ENCODE data around the gene GADD45GIP1. TPM values are rescaled to one million over a fixed set of nuclear protein-coding genes. Genes with fewer than 3 reads are reported as not detected.

Gene GADD45GIP1
- total RNA-seq, 2 donors from 2014 or later, result 31.0 to 34.9 TPM

GRCh38 chr19:12969292-12969988 lies 12.4 kb upstream of the GADD45GIP1 start, which contains the start of gene DAND5:
DAND5 (plus strand) TSS chr19:12969576; CDS start chr19:12969661, 85 bp downstream.
- Mint-ChIP-seq H3K4me3 (no peak within 1 kb of the TSS), H3K27me3 (ENCODE audit: insufficient read depth) (peaks cover 6% of the 10 kb centered on the region), H3K36me3 (ENCODE audit: low read depth) (no peaks in the 10 kb centered on the region), H3K4me1 (peaks cover 4% of the 10 kb centered on the region), H3K27ac (no peak within 1 kb of the TSS), H3K9me3 (no peaks in the 10 kb centered on the region)
- H3K4me1 ChIP-seq (ENCODE audit: control insufficient read depth, insufficient read depth, low read length), result no peaks in the 10 kb centered on the region
- 78% methylated on average over 10 to 14 of the region's 14 CpGs for WGBS, 2 experiments (ENCODE audit: insufficient coverage in 1 of 2, insufficient read length in 1 of 2)
- no peak within 1 kb of the TSS for H3K4me3 ChIP-seq (ENCODE audit: low read length)
- no peak for TF ChIP-seq CTCF (conservative IDR thresholded peaks at IDR 0.05)
- no peaks in the 10 kb centered on the region for H3K36me3 ChIP-seq (ENCODE audit: control insufficient read depth, insufficient read depth, low read length)
- H3K9me3 ChIP-seq (ENCODE audit: control insufficient read depth, low read length), result no peaks in the 10 kb centered on the region
- H3K27me3 ChIP-seq (ENCODE audit: control insufficient read depth, insufficient read depth, low read length, poor library complexity, severe bottlenecking), result no peaks in the 10 kb centered on the region
- H3K27ac ChIP-seq (ENCODE audit: low read depth, low read length), result no peak within 1 kb of the TSS
- no peak for DNase-seq
- H3K9ac ChIP-seq (ENCODE audit: extremely low read depth, low read length, poor library complexity, severe bottlenecking), result no peak within 1 kb of the TSS

- no peak overlapping the region for H3K9ac ChIP-seq (ENCODE audit: extremely low read depth, low read length, poor library complexity, severe bottlenecking)
- Mint-ChIP-seq H3K4me3 (no peak overlapping the region), H3K27ac (no peak overlapping the region), H3K4me1 (peaks cover 4% of the 10 kb centered on the region), H3K9me3 (no peaks in the 10 kb centered on the region), H3K27me3 (ENCODE audit: insufficient read depth) (peaks cover 6% of the 10 kb centered on the region), H3K36me3 (ENCODE audit: low read depth) (no peaks in the 10 kb centered on the region)
- H3K4me3 ChIP-seq (ENCODE audit: low read length), result no peak overlapping the region
- H3K9me3 ChIP-seq (ENCODE audit: control insufficient read depth, low read length), result no peaks in the 10 kb centered on the region
- 95 to 96% methylated on average over 4 to 5 of the region's 5 CpGs for WGBS, 2 experiments (ENCODE audit: insufficient coverage in 1 of 2, insufficient read length in 1 of 2)
- H3K27ac ChIP-seq (ENCODE audit: low read depth, low read length), result no peak overlapping the region
- no peaks in the 10 kb centered on the region for H3K4me1 ChIP-seq (ENCODE audit: control insufficient read depth, insufficient read depth, low read length)
- DNase-seq, result no peak
- H3K36me3 ChIP-seq (ENCODE audit: control insufficient read depth, insufficient read depth, low read length), result no peaks in the 10 kb centered on the region
- no peaks in the 10 kb centered on the region for H3K27me3 ChIP-seq (ENCODE audit: control insufficient read depth, insufficient read depth, low read length, poor library complexity, severe bottlenecking)
- no peak for TF ChIP-seq CTCF (conservative IDR thresholded peaks at IDR 0.05)
These were observed 10.9 kb upstream of the GADD45GIP1 start for GRCh38 chr19:12967907-12968306.

GRCh38 chr19:12965812-12966135 lies 8.8 kb upstream of the GADD45GIP1 start:
- no peaks in the 10 kb centered on the region for H3K36me3 ChIP-seq (ENCODE audit: control insufficient read depth, insufficient read depth, low read length)
- H3K27ac ChIP-seq (ENCODE audit: low read depth, low read length), result peak overlapping the region; percentile 49
- H3K9ac ChIP-seq (ENCODE audit: extremely low read depth, low read length, poor library complexity, severe bottlenecking), result no peak overlapping the region
- Mint-ChIP-seq H3K4me3 (peak overlapping the region; percentile 56), H3K4me1 (peaks cover 4% of the 10 kb centered on the region), H3K9me3 (peaks cover 2% of the 10 kb centered on the region), H3K36me3 (ENCODE audit: low read depth) (no peaks in the 10 kb centered on the region), H3K27me3 (ENCODE audit: insufficient read depth) (peaks cover 7% of the 10 kb centered on the region), H3K27ac (peak overlapping the region; percentile 87)
- WGBS, 2 experiments (ENCODE audit: insufficient coverage in 1 of 2, insufficient read length in 1 of 2), result 63 to 93% methylated on average over 3 to 8 of the region's 8 CpGs
- no peaks in the 10 kb centered on the region for H3K9me3 ChIP-seq (ENCODE audit: control insufficient read depth, low read length)
- H3K4me1 ChIP-seq (ENCODE audit: control insufficient read depth, insufficient read depth, low read length), result no peaks in the 10 kb centered on the region
- no peaks in the 10 kb centered on the region for H3K27me3 ChIP-seq (ENCODE audit: control insufficient read depth, insufficient read depth, low read length, poor library complexity, severe bottlenecking)
- no peak overlapping the region for H3K4me3 ChIP-seq (ENCODE audit: low read length)
- no peak for TF ChIP-seq CTCF (conservative IDR thresholded peaks at IDR 0.05)
- DNase-seq, result no peak

All from endodermal cell (in vitro differentiated cells).